HAP-1 (cell line): ENCODE results near the gene TSHZ2.
A peak's percentile ranks its signal among the peaks of the same experiment; 100 is the strongest.

Experiments used
- DNase-seq, 2 experiments: peaks; one replicate each; pipeline ENCODE4 v3.0.0-alpha.2; 2016 to 2020; ENCODE audit warnings: low spot score in 2 of 2
- H3K27me3 ChIP-seq: fragments of 250-450 bp; sonication (Bioruptor Pico); 2 replicates; pipeline ENCODE4 v1.5.1; 2020; ENCODE audit warnings: low read depth, mild to moderate bottlenecking, moderate library complexity
- H3K36me3 ChIP-seq: fragments of 250-450 bp; sonication (Bioruptor Pico); replicated peaks from 2 replicates; pipeline ENCODE4 v1.5.1; 2020; ENCODE audit warnings: mild to moderate bottlenecking
- H3K4me1 ChIP-seq: fragments of 250-450 bp; sonication (Bioruptor Pico); 2 replicates; pipeline ENCODE4 v1.5.1; 2020; ENCODE audit warnings: mild to moderate bottlenecking
- H3K4me3 ChIP-seq: fragments of 250-450 bp; sonication (Bioruptor Pico); 2 replicates; pipeline ENCODE4 v1.5.1; 2020; ENCODE audit warnings: mild to moderate bottlenecking, moderate library complexity
- H3K9me3 ChIP-seq: fragments of 250-450 bp; sonication (Bioruptor Pico); 2 replicates; pipeline ENCODE4 v1.5.1; 2020; ENCODE audit warnings: mild to moderate bottlenecking, moderate library complexity
- in situ Hi-C: fragments of 300-500 bp; cut with MboI; formaldehyde crosslinking; loops from 3 replicates; pipeline ENCODE4 v1.14.3; 2020; ENCODE audit warnings: low sequenced_read_pairs, inconsistent platforms, mixed read lengths

The TSHZ2 gene

GRCh38 chr20:53191957-53192356 is 219.8 kb downstream of the TSHZ2 start:
- in situ Hi-C loops = no loop called here
- no peaks in the 10 kb centered on the region for H3K9me3 ChIP-seq
- peaks cover 11% of the 10 kb centered on the region for H3K27me3 ChIP-seq
- H3K4me3 ChIP-seq = no peak overlapping the region
- H3K4me1 ChIP-seq = no peaks in the 10 kb centered on the region
- DNase-seq = no peak
- H3K36me3 ChIP-seq = no peaks in the 10 kb centered on the region

GRCh38 chr20:53194306-53195290 is 222.4 kb downstream of the TSHZ2 start:
- no peaks in the 10 kb centered on the region for H3K4me1 ChIP-seq
- H3K9me3 ChIP-seq = no peaks in the 10 kb centered on the region
- H3K36me3 ChIP-seq = no peaks in the 10 kb centered on the region
- in situ Hi-C loops = no loop called here
- H3K4me3 ChIP-seq = no peak overlapping the region
- peaks cover 6% of the 10 kb centered on the region for H3K27me3 ChIP-seq
- DNase-seq = no peak

GRCh38 chr20:53195876-53196610 is 223.9 kb downstream of the TSHZ2 start:
- Histone ChIP-seq H3K27me3 (peaks cover 6% of the 10 kb centered on the region), H3K36me3 (no peaks in the 10 kb centered on the region), H3K4me1 (no peaks in the 10 kb centered on the region), H3K9me3 (no peaks in the 10 kb centered on the region), H3K4me3 (no peak overlapping the region)
- in situ Hi-C loops = no loop called here
- DNase-seq = no peak

GRCh38 chr20:53201588-53201987 is 229.4 kb downstream of the TSHZ2 start:
- peaks cover 2% of the 10 kb centered on the region for H3K27me3 ChIP-seq
- no peak overlapping the region for H3K4me3 ChIP-seq
- no peaks in the 10 kb centered on the region for H3K36me3 ChIP-seq
- no peaks in the 10 kb centered on the region for H3K9me3 ChIP-seq
- no peak for DNase-seq
- in situ Hi-C loops = no loop called here
- no peaks in the 10 kb centered on the region for H3K4me1 ChIP-seq

GRCh38 chr20:53202777-53203176 is 230.6 kb downstream of the TSHZ2 start:
- DNase-seq = no peak
- no peaks in the 10 kb centered on the region for H3K9me3 ChIP-seq
- in situ Hi-C loops = no loop called here

GRCh38 chr20:53205046-53205445 is 232.9 kb downstream of the TSHZ2 start:
- no peaks in the 10 kb centered on the region for H3K36me3 ChIP-seq
- H3K4me3 ChIP-seq = no peak overlapping the region
- no peaks in the 10 kb centered on the region for H3K9me3 ChIP-seq
- H3K4me1 ChIP-seq = no peaks in the 10 kb centered on the region
- H3K27me3 ChIP-seq = no peaks in the 10 kb centered on the region
- DNase-seq = no peak
- in situ Hi-C loops = no loop called here

More at GRCh38 chr20:53202777-53203176, 230.6 kb downstream of the TSHZ2 start:
- Histone ChIP-seq H3K4me3 (no peak overlapping the region), H3K27me3 (no peaks in the 10 kb centered on the region; the same call in 1 of the 2 replicates), H3K4me1 (no peaks in the 10 kb centered on the region), H3K36me3 (no peaks in the 10 kb centered on the region)

- DNase-seq = peak in 1 of 2 experiments; percentile 60
- H3K9me3 ChIP-seq = no peaks in the 10 kb centered on the region
- H3K4me3 ChIP-seq = no peak overlapping the region
- H3K36me3 ChIP-seq = no peaks in the 10 kb centered on the region
- in situ Hi-C loops = no loop called here
- peaks cover 4% of the 10 kb centered on the region for H3K27me3 ChIP-seq
- no peaks in the 10 kb centered on the region for H3K4me1 ChIP-seq
Observed at GRCh38 chr20:53208110-53208832, 236.1 kb downstream of the TSHZ2 start.

- no peaks in the 10 kb centered on the region for H3K4me1 ChIP-seq
- DNase-seq = no peak
- H3K9me3 ChIP-seq = no peaks in the 10 kb centered on the region
- in situ Hi-C loops = no loop called here
- no peaks in the 10 kb centered on the region for H3K36me3 ChIP-seq
- H3K4me3 ChIP-seq = no peak overlapping the region
- peaks cover 6% of the 10 kb centered on the region for H3K27me3 ChIP-seq
Observed at GRCh38 chr20:53210041-53210440, 237.9 kb downstream of the TSHZ2 start.

- Histone ChIP-seq H3K27me3 (peaks cover 6% of the 10 kb centered on the region), H3K4me1 (no peaks in the 10 kb centered on the region), H3K36me3 (no peaks in the 10 kb centered on the region), H3K4me3 (no peak overlapping the region), H3K9me3 (no peaks in the 10 kb centered on the region)
- in situ Hi-C loops = no loop called here
- peak in 1 of 2 experiments; percentile 38 for DNase-seq
Observed at GRCh38 chr20:53210931-53211330, 238.8 kb downstream of the TSHZ2 start.

- no peaks in the 10 kb centered on the region for H3K9me3 ChIP-seq
- in situ Hi-C loops = no loop called here
- peaks cover 6% of the 10 kb centered on the region for H3K27me3 ChIP-seq
- no peaks in the 10 kb centered on the region for H3K36me3 ChIP-seq
- H3K4me3 ChIP-seq = no peak overlapping the region
- H3K4me1 ChIP-seq = no peaks in the 10 kb centered on the region
- DNase-seq = no peak
Observed at GRCh38 chr20:53212018-53212417, 239.9 kb downstream of the TSHZ2 start.

GRCh38 chr20:53214392-53214791 is 242.2 kb downstream of the TSHZ2 start:
- no peaks in the 10 kb centered on the region for H3K4me1 ChIP-seq
- in situ Hi-C loops = no loop called here

GRCh38 chr20:53215166-53215565 is 243.0 kb downstream of the TSHZ2 start:
- H3K27me3 ChIP-seq = peaks cover 9% of the 10 kb centered on the region
- in situ Hi-C loops = no loop called here
- H3K4me3 ChIP-seq = no peak overlapping the region
- no peaks in the 10 kb centered on the region for H3K36me3 ChIP-seq
- H3K9me3 ChIP-seq = no peaks in the 10 kb centered on the region
- H3K4me1 ChIP-seq = no peaks in the 10 kb centered on the region
- no peak for DNase-seq

More at GRCh38 chr20:53214392-53214791, 242.2 kb downstream of the TSHZ2 start:
- DNase-seq = no peak
- Histone ChIP-seq H3K4me3 (no peak overlapping the region), H3K27me3 (peaks cover 6% of the 10 kb centered on the region), H3K9me3 (no peaks in the 10 kb centered on the region), H3K36me3 (no peaks in the 10 kb centered on the region)

- in situ Hi-C loops = no loop called here
- Histone ChIP-seq H3K36me3 (no peaks in the 10 kb centered on the region), H3K27me3 (peaks cover 9% of the 10 kb centered on the region), H3K4me3 (no peak overlapping the region), H3K9me3 (no peaks in the 10 kb centered on the region), H3K4me1 (no peaks in the 10 kb centered on the region)
- DNase-seq = no peak
Observed at GRCh38 chr20:53216478-53216855, 244.3 kb downstream of the TSHZ2 start.
